Colon (tissue), 2 donors: Measurements from ENCODE around the gene LTBP1.

Source experiments
- FAIRE-seq: peaks from 2 replicates; lab custom pipeline; 2012; peaks lifted over from hg19 to GRCh38; lab: Jason Lieb, UNC
- donor health status: control.
- donor health status: control.

Gene LTBP1

DNA sequence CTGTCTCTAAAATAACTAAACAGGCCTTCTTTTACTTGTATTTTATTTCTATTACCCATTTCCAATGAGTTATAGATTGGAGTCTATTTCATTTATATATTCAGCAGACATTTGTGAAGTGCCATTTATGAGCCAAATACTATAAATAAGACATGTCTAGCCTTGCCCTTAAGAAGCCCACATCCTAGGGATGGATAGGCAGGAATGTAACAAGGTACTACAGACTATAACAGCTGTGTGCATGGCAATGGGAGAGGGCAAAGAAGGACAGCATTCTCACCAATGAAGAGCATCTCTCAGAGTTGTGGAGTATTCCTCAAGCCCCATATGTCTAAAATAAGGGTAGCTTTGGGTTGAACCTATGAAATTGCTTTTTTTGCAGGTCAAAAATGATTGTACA is 367.8 kb downstream of the LTBP1 start:
- no peak for FAIRE-seq

DNA sequence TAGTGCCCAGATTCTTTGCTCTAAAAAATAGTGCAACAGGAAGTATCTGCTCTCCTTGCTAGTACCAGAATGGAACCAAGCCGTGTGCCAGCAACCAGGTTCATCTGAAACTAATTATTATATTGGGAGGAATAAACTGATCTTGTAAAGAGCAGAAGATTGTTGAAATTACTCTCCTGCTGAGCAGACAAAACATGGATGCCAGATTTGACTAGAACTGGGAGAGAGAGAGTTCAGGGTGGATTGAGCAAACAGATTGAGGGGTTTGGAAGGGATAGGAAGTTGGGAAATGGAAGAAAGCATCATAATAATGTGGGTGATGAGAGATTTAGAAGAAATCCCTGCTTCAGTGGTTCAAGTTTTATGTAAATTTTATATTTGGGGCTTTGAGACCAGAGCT is 369.6 kb downstream of the LTBP1 start:
- no peak for FAIRE-seq

DNA sequence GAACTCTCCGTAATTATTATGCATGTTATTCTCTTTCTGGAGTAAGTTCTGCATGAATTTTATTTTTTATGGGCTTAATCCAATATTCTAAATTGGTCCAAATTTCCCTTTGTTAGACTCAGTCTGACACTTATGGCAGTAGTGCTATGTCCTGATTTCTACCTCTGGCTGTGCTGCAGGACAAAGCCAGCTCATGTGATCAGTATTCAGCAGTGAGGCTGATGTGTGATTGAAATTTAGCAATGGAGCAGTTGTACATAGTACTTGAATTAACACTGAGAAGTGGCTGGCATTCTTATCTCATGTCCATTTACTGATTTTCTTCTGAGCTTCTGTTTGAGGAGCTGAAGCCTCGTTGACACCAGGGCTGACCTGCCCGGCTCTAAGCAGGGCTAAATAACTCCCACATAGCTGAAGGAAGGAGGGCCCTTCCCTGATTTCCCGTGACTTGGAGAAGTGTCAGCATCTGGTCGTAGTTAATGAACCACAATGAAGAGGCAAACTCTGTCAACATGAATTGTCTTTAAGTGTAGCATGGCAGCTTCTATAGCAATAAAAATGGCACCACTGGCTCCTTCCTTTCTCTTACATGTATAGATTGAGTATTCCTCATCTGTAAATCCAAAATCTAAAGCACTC is 370.7 kb downstream of the LTBP1 start:
- FAIRE-seq: no peak

DNA sequence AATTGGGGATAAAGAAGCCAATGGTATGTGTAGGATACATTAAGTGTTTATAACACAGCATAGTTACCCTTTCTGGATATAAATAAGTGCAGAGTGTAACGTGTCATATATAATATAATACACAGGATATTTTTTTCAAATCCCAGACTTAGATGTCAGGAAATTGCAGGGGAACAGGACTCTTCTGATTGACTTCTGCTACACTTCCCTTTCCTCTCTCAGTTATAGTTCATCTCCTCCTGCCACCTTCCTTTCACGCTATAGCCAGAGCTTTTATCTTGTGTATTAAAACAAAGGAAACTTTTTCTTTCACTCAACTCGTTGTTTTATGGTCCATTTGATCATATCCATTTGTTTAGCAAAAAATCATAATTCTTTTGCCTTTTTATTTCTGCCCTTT is 371.7 kb downstream of the LTBP1 start:
- no peak for FAIRE-seq

DNA sequence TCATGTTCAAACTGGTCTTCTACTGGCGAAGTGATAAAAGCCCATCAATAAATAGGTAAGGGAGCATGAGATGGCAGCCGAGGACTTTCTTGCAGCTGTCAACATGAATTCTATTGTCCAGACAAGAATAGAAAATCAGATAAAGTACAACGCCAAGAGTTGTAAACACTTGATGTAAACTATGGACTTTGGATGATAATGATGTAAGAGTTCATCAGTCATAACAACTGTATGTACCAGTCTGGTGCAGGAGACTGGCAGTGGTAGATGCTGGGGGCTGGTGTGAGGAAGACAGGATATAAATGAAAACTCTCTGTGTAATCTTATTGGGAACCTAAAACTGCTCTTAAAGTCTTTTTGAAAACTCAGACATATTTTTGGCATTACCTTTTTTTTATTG is 373.8 kb downstream of the LTBP1 start:
- no peak for FAIRE-seq

DNA sequence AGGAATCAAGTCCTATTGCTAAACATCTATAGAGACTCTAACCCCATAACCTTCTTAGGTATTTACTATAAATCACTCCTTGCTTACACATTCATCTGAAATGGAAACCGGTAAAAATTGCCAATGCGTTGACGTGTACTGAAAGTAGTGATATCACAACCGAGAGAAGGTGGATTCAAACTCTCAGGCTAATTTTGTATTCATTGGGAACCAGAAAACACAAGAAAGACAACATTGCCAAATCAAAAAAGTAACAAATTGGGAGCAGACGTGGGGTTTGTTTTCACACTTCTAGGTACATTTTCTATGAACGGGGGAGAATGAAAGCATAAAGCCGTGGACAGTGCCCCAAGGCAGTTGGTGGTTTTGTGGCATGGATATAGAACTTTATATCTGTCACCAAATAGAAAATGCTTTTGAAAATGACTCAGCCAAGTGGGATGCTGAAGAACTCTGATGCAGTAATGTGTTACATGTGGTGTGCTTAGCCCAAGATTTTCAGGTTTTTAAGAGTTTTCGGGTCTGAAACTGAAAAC is 374.6 kb downstream of the LTBP1 start:
- no peak for FAIRE-seq

DNA sequence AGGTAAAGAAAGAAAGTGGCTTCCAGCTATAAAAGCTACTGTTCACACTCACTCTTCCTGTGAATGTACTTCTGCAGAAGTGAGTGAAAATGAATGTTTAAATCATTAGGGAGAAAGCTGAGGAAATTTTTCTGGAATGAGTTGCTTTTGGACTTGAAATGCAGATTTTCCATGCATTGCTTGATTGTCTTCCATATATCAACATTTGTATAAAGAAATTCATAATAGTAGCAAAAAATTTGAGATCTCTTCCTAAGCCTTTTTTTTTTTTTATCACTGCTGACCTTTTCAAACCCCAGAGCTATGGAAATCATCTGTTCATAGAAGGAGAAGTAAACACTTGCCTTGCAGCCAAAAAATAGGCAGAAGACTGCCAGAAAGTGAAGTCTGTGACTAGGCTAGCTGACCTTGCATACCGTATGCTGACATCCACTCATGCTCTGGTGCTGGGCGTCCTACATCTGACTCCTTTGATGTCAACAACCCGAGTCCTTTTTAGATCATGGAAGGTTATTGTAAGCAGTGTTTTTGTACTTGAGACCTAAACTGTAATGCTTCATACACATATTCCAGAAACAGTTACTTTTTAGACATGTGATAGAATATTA is 375.2 kb downstream of the LTBP1 start:
- no peak for FAIRE-seq

DNA sequence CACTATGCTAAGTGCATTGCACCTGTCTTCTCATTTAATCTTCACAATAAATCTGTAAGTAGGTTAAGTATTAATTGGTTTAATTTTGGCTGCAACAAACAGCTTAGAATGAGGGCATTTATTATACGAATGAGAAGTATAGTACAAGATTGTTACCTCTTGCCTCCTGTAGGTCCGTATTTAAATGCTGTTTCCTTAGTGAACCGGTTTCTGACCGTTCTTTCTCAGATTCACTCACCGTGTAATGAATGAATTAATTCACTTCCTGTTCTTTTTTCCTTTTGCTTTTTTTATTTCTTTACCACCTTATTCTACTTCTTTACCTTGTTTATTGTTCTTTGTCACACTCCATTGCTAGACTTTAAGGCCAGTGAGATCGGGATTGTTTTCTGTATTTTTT is 375.9 kb downstream of the LTBP1 start:
- FAIRE-seq: no peak

DNA sequence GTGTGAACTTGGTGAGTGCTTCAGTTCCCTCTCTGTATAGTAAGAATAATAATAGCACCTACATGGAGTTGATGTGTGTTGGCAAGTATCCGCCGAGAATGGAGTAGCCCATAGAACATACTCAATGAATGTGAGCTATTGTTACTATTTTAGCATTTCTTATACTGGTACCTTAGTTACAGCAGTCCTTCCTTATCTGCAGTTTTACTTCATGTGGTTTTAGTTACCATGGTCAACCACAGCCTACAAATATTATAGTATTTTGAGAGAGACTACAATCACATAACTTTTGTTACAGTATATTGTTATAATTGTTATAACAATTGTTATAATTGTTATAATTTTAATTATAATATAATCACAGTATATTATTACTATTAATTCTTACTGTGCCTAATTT is 377.2 kb downstream of the LTBP1 start:
- no peak for FAIRE-seq

DNA sequence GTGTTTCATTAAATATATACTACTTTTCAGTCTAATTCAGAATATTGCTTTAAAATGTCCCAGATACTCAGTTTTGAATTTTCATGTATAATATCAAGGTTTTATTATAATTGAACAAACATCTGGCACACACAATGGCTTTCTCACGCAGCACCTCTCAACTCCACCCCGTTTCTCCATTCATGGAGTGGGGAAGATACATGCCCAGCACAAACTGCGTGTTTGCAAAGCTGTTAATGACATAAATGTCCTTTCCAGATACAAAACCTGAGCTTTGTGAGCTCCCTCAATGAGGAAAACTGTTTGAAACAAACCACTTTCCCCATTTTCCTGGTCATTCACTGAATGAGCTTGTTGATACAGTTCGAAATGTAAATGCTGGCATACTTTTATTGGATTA is 379.3 kb downstream of the LTBP1 start:
- FAIRE-seq: no peak

DNA sequence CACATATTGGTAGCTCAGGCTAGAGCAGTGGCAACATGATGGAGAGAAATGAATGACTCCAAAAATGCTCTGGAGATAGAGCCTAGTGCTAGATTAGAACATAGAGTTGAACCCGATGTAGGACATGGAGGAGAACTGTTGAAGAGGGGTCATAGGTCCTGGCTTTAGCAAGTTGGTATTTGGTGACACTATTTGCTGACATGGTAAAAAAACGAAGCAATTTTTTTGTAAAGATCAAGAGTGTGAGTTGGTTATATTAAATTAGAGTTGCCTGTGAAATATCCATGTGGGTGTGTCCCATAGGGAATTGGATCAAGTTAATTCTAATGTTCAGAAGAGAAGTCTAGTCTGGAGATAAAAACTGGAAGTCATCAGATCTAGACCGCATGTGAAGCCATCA is 386.7 kb downstream of the LTBP1 start:
- FAIRE-seq: no peak

DNA sequence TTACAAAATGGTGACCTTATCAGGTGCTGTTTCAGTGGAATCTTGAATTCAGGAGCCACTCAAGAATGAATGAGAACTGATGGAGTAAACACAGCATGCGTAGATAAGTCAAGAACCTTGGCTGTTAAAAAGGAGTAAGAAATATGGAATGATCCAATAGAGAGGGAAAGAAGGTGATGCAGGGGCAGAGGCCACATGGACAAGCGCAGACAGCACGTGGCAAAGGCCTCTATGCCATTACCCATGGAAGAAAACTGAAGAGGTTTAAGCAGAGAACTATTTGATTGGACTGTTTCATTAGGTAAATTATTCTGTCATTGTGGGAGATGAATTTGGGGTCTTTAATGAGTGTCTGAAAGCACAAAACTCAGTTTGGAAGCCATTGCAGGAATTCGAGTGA is 387.3 kb downstream of the LTBP1 start:
- no peak for FAIRE-seq

DNA sequence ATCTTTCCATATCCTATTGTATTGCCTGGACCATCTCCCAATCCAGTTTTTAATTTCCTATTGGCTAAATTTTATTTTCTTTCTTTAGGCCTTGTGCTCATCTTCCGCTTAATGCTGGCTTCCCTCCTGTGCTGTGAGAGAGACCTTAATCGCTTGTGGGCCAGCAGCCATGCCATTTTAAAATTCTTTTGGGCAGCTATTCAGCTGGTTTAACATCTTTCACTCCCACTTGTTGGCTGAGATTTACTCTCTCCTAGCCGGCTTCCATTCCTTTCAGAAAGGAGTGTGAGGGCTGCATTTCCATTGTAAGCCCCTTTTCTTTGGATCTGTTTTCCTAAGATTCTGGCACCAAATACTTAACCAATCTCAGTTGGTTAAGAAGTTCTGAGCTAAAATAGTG is 388.8 kb downstream of the LTBP1 start:
- FAIRE-seq: no peak

DNA sequence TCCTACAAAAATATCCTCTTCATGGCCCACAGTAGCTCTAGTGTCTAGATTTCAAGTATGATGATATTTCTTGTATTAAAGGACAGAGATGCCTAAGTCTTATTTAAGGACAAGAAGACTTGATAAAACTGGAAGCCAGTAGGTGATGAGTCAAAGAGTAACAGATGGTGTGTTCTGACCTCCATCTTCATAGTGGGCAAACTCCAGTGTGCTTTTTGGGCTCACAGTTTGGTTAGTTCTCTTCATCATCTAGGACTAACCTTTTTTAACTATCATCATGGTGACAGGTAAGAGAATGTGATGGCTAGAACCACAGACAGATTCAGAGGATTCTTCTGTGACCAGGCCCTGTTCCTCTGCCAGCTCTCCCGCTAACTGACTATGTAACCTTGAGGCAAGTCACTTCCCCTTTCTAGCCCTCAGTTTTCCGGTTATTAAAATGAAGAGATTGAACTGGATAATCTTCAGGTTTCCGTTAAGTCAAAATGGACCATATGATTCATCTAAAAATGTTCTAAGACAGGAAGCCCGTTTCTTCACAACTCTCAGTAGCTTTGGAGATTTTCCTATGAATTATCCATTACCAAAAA is 389.4 kb downstream of the LTBP1 start:
- FAIRE-seq: no peak

DNA sequence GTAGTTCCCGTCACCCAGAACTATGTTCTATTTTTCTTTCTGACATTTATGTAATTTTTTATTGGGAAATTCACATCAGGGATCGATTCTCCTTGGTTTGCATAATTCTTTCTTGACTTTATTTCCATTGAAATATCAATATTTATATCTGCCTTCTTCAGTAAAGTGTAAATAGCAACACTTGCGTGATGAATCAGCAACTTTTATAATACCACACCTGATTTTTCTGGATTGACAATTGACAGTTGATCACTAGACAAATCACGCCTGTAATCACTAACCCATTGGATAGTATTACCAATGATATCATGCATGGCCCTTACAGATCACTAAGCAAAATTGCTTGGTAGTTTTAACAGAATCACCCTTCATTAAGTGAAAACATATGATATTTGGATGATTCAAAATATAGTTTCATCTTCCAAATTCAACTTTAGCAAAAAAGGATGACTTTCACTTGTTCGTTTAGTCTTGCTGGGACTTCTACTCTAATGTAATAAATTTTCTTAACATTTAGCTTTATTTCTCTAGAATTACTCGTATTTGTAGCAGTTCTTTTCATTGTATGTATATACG is 390.7 kb downstream of the LTBP1 start:
- FAIRE-seq: no peak

DNA sequence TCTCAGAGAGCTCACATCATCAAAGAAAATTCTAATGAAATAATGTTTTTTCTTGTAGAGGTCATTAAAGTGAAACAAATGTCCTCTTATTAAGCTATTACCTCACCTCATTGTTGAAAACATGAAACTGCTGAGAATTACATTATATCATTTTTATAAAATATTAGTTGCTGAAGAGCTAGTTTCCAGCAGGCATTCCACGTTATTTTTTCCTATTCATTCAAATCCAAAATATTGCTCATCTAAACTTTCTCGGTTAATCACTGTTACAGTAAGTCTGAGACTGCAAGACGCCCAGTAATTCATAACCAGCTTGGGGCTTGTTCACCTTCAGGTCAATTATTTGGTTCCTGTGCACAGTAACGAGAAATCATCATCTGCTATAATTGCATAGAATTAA is 391.2 kb downstream of the LTBP1 start:
- no peak for FAIRE-seq

DNA sequence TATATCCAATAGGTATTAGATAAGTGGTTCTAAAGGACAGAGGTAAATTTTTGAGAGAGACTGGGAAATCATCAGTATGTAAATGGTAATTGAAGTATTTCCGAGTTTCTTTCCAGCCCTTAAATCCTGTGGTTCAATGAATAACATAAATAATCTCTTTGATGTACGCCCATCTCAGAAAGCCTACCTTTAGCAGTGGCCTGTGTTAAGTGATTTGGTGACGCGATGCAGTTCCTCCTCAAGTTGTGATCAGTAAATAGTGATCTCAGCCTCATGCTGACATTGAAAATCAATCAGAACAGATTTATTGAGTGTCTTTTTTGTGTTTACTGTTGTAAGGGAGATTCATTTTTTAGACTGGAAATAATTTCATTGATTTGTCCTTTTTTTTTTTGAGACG is 392.5 kb downstream of the LTBP1 start:
- FAIRE-seq: no peak

DNA sequence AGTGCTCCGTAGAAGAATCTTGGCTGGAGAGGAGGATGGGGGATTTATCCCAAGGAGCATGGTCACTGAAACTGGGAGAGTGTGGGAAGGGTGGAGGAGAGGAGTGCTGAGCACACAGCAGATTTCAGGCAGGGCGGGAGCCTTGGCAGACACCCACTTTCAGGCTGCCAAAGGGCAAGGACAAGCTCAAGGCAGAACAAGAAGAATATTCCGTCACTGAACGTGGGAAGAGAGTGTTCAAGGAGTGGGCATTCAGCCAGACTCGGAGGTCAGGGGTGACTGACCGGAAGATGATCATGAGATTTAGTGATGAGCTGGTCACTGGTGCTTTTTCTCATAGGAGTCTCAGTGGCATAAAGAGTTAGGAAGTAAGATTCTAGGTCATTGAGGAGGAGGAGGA is 393.5 kb downstream of the LTBP1 start:
- no peak for FAIRE-seq

DNA sequence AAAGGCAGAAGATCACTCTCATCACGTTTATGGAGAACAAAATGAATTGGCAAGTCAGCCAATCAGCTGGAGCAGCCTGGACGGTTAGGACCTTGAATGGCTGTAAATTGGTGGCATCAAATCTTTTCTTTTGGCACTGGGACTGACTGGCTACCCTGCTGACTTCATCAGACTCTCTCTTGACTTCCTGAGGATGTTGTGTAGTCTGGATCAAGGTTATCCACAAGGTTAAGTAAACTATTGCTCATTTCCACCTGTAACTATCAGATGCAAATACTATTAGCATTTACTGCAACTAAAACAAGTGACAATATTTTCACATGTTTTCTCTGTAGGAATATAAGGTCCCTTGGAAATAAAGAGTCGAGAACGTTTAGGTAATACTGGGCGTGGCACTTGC is 395.4 kb downstream of the LTBP1 start:
- no peak for FAIRE-seq

DNA sequence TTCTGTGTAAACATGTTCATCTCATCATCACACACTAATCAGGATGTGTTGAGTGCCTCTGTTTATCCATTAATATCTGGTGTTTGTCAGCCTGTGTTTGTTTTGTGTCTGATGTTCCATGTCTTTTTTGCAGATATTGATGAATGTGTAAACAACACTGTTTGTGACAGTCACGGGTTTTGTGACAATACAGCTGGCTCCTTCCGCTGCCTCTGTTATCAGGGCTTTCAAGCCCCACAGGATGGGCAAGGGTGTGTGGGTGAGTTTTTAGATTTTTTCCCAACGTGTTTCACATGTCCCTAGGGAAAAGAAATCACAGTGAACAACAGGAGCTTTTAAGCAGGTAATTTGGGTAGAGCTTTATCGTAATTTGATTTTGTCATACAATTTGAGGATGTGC is 396.0 kb downstream of the LTBP1 start:
- no peak for FAIRE-seq

DNA sequence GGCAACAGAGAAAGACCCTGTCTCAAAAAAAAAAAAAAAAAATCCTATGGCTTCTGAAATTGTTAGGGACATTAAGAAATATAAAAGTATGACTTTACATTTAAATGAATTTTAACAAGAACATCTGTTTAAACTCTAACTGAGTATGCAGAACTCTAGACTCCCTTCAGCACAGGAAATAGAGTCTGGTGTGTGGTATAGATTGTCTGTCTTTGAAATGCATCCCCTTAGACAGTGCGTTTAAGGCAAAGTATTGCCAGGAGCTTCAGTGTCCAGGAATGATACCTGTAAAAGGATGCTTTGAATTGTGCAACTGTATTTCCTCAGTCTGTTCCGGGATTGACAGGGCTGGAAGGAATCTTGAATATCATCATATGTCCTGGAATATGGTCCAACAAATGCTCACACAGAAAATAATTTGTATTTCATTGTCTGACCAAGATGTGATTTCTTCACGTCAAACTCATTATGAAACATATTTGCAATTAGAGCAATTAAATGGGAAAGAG is 396.7 kb downstream of the LTBP1 start:
- FAIRE-seq: no peak

DNA sequence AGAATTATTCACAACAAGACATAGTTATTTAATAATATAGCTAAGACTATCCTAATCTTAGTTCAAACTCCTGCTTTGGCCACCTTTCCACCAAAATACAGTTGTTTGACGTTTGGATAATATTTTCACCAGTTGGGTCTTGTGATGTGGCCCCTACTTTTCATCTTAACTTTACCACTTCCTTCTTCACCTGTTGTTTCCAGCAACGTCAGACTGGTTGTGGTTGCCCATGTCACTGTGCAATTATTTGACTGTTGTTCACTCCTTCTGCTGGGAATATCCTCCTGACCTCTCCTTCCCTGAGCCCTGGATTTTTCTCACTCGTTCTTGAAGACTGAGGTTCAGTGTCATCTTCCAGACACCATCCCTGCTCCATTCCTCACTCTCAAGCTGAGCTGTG is 397.5 kb downstream of the LTBP1 start:
- no peak for FAIRE-seq

DNA sequence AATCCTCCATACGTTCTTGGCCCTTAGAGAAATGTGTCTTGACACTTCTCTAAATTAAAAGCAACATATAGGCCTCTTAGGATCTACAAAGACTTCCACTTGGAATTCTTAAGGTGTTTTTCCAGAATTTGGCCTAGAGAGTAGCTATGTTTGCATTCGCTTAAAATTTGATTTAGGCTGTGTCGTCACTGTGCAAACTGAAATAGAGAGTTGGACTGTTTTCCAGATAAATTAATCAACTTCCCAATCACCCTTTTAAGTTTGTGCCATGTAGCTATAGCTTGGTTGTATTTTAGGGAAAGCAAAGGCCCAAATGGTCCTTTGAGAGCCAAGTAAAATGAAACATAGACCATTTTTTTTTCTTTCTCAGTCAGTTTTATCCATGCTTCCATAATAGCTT is 401.1 kb downstream of the LTBP1 start:
- no peak for FAIRE-seq
